ENCODE measurements around the gene AKIRIN1.

DNA sequence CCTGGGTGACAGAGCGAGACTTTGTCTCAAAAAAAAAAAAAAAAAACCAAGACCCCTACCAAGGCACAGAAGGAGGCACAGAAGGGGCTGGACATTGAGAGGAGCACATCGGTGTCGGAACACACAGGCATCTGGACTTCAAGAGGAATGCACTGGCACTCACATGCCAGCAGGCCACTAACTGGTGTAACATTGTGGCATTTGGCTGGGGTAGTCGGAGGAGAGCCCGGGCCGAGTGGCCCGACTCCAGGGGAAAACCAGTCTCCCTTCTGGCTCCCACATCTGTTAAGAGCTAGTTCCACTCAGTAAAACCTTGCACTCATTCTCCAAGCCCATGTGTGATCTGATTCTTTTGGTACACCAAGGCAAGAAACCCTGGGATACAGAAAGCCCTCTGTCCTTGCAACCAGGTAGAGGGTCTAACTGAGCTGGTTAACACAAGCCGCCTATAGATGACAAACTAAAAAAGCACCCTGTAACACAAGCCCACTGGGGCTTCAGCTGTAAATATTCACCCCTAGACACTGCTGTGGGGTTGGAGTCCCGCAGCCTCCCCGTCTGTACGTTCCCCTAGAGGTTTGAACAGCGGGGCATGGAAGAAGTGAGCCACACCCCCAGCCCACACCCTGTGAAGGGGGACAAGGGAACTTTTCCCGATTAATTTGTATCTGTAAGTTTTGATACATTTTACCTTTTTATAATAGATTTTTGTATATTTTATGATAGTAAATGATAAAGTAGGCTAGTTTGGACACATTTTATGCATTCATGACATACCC, 17.2 kb upstream of the AKIRIN1 start:
- TF ChIP-seq SUZ12 (IDR thresholded peaks at IDR 0.05) (no peak), LEF1 (IDR thresholded peaks at IDR 0.05; ENCODE audit: borderline replicate concordance) (no peak), HDGF (IDR thresholded peaks at IDR 0.05; ENCODE audit: borderline replicate concordance) (no peak), SP1 (IDR thresholded peaks at IDR 0.05) (no peak), BHLHE40 (IDR thresholded peaks at IDR 0.05; ENCODE audit: borderline replicate concordance) (no peak), FOXA1 (IDR thresholded peaks at IDR 0.05) (no peak), ELF4 (IDR thresholded peaks at IDR 0.05) (no peak), L3MBTL2 (conservative IDR thresholded peaks at IDR 0.05) (no peak), FOXM1 (IDR thresholded peaks at IDR 0.05; ENCODE audit: borderline replicate concordance) (no peak), ZNF384 (IDR thresholded peaks at IDR 0.05) (no peak)
- TF ChIP-seq, protein P1, sequence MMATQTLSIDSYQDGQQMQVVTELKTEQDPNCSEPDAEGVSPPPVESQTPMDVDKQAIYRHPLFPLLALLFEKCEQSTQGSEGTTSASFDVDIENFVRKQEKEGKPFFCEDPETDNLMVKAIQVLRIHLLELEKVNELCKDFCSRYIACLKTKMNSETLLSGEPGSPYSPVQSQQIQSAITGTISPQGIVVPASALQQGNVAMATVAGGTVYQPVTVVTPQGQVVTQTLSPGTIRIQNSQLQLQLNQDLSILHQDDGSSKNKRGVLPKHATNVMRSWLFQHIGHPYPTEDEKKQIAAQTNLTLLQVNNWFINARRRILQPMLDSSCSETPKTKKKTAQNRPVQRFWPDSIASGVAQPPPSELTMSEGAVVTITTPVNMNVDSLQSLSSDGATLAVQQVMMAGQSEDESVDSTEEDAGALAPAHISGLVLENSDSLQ (IDR thresholded peaks at IDR 0.05): no peak

All from HEK293T (cell line).